Activated CD8-positive, alpha-beta memory T cell treated with anti-CD3 and anti-CD28 coated beads, Interleukin-2, amount 50 U/mL, for 48 hours (primary cell): ENCODE measurements around the gene NRF1.

Source experiments
- DNase-seq: peaks from one replicate; pipeline ENCODE4 v3.0.0-alpha.2; 2020

Gene NRF1

GRCh38 chr7:129688503-129689222 is 77.1 kb downstream of the NRF1 start:
- DNase-seq: no peak

- no peak for DNase-seq
These were observed 78.6 kb downstream of the NRF1 start for GRCh38 chr7:129689995-129690581.

DNA sequence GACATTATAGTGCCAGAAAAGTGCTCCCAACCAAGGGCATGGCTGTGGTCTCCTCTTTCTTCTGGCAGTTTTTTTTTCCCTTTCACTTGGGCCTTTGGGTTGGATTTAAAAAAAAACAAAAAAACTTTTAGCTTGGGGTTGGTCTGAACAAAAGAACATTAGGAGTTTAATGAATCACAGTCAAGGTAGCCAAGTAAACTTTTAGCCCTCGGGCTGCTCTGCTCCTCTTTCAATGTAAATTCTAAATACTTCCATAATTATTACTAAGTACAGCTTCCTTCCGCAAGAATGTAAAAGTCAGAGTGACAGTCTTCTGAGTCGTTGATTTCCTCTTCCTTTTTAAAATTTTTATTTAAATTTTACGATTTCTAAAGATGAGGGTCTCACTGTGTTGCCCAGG is 79.2 kb downstream of the NRF1 start:
- no peak for DNase-seq

- no peak for DNase-seq
These were observed 87.2 kb downstream of the NRF1 start for GRCh38 chr7:129698516-129699418.

GRCh38 chr7:129702316-129702715 is 90.8 kb downstream of the NRF1 start:
- DNase-seq: no peak

DNA sequence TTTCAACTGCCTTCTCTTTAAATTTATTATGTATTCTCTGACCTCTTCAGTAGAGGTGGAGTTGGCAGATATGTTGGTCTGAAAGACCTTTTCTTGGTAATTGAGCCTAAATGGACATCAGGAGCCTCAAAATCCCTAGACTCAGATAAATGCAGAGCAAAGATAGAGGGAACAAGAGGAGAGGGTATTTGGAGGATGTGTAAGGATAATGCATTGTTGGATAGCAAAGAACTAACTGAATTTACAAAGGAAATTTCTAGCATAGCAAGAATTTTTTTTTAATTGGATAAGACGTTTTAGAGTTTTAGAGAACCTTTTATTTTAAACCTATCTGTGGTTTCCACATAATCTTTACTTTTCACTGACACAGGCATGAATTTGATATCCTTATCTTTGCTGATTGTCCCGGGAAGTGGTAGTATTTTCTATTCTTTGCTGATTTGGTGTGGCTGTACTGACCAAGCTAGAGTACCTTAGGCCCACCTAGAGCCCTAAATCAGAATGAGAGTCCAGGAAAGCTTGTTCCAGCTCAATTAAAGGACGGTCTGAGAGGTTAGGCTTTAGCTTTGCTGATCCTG is 91.3 kb downstream of the NRF1 start:
- DNase-seq: no peak

DNA sequence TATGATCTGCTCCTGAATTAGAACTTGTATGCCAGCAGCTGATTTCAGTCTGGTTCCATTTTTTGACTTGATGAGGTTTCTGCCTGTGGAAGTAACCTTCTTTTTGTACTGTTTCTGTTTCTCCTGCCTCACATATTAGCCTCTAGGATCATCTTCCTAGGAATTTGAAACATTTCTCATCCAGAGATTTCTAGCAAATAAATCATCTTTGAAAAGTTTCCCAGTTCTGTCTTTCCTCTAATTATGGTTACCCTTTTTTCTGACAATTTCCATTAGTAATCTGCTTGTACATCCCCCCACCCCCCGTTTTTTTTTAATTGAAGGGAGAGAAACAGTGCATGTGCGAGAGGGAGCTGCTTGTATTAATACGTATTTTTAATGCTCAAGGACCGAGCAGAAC is 92.2 kb downstream of the NRF1 start:
- DNase-seq: no peak

- DNase-seq: no peak
These were observed 96.5 kb downstream of the NRF1 start for GRCh38 chr7:129707910-129708499.

DNA sequence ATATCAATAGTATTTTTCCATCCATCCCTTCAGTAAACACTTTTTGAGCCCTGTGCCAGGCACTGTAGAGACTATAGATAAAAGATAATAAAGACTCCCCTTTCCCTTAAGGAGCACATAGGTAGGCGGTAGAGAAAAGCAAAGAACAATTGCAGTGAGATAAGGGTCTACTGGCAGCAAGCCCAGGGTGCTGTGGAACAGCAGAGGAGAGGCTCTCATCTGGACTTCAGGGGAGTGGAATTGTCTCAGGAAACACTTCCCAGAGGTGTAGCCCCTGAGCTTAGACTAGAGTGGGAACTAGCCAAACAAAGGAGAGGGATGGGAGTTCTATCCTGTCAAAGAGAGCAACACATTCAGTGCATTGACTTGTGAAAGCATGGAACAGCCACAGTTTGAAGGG is 102.0 kb downstream of the NRF1 start:
- no peak for DNase-seq

- DNase-seq: no peak
These were observed 103.1 kb downstream of the NRF1 start for GRCh38 chr7:129714514-129715063.

DNA sequence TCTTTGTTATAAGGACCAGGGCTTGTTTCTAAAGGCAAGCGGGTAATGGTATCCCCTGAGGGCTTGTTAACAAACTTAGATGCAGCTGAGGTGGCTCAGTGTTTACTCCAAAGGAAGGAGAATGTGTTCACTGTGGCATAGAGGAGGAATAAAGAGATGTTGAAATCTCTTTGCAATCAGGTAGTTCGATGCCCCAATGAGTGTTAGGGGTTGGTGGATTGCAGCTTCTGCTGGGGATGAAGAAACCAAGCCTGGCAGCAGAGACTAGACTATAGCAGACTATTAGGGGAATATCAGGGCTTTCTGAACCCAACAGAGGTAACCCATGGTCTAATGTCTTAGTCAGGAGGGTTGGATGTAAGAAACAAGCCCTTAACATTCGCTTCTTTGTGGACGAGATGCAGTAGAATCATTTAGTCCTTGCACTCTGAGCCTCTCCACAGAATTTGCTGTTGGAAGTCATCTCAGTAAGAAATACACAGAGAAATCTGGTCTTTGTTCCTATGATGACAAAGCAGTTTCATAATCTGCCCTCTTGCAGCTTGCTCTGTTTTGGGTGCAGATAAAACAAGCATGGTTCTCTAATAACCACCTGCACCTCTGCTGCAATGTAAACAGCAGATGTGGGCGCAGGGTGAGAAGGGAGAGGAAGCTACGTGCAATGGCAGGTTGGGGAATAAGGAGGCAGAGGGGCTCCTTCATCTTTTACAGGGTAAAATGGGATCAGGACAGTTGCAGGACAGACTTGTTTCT is 108.6 kb downstream of the NRF1 start:
- DNase-seq: no peak

DNA sequence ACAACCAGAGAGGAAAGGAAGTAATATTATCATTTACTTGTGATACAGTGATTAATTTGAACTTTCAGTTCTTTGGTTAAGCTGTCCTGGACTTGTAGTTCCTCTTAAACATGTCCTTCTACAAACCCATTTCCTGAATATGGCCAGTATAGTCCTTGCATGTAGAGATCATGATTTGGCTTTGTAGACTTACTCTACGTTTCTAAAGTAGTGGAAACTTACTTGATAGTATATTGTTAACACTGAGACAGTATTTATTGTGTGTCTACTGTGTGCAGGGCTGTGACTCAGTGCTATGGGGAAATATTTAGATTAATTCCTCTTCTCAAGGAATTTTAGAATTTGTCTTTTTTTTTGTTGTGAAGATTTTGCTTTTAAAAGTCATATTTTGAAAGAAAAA is 109.5 kb downstream of the NRF1 start:
- no peak for DNase-seq

GRCh38 chr7:129723679-129724078 is 112.2 kb downstream of the NRF1 start:
- DNase-seq: no peak

DNA sequence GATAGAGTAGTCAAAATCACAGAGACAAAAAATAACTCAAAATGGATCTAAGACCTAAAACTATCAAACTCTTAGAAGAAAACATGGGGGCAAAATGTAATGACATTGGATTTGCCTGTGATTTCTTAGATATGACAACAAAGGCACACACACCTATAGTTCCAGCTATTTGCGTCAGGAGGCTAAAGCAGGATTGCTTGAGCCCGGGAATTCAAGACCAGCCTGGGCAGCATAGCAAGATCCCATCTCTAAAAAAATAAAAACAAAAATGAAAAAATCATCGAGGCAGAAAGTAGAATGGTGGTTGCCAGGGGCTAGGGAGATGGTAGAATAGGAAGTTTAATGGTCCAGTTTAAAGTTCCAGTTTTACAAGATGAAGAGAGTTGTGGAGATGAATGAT is 113.3 kb downstream of the NRF1 start:
- no peak for DNase-seq

GRCh38 chr7:129728875-129729467 is 117.5 kb downstream of the NRF1 start:
- DNase-seq: no peak

GRCh38 chr7:129729511-129729910 is 118.0 kb downstream of the NRF1 start:
- DNase-seq: no peak

DNA sequence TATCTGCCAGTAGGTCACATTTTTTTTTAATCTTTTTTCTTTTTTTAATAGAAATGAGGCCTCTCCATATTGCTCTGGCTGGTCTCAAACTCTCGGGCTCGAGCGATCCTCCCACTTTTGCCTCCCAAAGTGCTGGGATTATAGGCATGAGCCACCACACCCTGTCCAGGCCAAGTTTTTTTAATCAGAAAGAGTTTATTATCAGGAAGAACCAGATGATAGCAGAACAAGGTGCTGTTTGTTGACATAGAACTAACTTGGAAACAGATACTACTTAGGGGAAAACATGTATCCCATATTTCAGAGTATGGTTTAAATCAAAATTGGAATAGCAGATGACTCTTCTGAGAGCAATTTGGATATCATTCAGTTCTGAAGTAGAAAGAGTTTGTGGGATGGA is 118.6 kb downstream of the NRF1 start:
- DNase-seq: no peak

- DNase-seq: no peak
These were observed 122.9 kb downstream of the NRF1 start for GRCh38 chr7:129734400-129734799.

GRCh38 chr7:129739427-129739826 is 127.9 kb downstream of the NRF1 start:
- no peak for DNase-seq

GRCh38 chr7:129740574-129741410 is 129.3 kb downstream of the NRF1 start:
- no peak for DNase-seq

GRCh38 chr7:129741743-129742213 is 130.3 kb downstream of the NRF1 start:
- no peak for DNase-seq
